TTC549 (cell line): ENCODE measurements around the gene HOXD1.

Experiments
- FAIRE-seq: peaks from 2 replicates; lab custom pipeline; 2012; peaks lifted over from hg19 to GRCh38; lab: Jason Lieb, UNC

The HOXD1 gene

DNA sequence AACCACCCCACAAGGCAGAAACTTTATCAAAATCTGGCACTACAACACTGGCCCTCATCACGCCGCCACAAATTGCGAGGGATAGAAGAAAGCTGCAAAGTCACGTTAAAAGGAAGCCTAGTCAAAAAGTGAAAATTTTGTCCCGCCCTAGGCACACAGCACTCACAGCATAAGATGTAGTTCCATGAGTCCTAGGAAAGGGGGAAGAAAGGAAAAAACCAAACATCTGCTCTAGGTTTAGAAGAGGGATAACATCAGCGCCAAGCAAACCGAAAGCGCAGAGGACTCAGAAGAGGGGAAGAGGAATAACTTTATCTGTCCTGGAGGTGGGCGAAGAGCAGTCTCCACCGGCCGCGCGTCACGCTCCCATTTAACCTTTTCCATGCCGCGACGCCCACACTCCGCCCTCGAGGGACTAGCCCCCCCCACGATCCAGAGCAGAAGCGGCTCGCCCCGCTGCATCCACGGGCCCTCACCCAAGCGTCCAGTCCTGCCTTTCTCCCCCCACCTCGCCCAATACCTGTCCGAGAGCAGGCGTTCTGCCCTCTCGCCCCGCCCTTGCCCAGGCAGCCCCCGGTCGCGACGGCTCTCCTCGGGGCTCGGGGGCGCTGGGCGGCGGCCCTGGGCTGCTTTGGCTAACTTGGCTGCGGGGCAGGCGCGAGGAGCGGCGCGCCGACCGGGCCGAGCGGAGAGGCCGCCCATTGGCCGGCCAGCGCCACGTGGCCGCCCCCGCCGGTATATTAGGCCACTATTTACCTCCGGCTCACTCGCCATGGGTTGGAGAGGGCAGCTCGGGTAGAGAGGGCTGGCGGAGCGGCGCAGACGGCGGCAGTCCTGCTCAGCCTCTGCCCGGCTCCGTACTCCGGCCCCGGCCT, at the start of gene HOXD1:
TSS of gene HOXD1 (plus strand) at position 770 of the 875 bp plus-strand sequence. CDS start 134 bp downstream, outside the sequence.
- no peak for FAIRE-seq

DNA sequence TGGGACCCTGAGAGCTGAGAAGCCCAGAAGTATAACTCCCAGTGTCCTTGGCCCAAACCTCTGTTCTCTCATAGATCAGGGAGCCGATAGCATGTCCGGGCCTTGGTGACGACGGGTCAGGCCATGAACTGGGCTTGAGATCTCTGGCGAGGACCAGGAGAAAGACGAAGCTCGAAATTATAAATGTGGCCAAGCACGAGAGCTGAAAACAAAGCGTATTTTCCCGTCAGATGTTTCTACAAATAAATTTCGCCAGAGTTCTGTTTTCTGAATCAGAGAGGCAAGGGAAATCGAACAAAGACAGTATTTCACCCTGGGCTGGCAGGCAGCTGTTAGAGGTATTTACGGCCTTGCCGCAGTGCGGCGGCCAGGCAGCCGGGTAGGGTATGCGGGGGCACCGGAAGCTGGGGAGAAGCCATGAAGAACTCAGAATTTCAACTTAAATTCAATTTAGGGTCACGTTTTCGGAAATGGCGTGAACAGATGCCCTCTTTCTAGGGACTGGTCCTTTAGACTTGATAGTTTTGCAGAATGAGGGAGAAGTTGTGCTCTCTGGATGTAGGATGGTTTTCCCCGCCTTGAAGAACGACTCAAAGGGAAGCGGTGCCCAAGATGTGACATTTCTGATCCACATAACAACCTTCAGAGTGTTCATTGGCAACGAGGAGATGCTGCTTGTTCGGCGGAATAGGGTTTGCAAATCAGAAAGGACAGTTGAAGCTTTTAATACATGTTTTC, 49.4 kb upstream of the HOXD1 start:
- FAIRE-seq = no peak

DNA sequence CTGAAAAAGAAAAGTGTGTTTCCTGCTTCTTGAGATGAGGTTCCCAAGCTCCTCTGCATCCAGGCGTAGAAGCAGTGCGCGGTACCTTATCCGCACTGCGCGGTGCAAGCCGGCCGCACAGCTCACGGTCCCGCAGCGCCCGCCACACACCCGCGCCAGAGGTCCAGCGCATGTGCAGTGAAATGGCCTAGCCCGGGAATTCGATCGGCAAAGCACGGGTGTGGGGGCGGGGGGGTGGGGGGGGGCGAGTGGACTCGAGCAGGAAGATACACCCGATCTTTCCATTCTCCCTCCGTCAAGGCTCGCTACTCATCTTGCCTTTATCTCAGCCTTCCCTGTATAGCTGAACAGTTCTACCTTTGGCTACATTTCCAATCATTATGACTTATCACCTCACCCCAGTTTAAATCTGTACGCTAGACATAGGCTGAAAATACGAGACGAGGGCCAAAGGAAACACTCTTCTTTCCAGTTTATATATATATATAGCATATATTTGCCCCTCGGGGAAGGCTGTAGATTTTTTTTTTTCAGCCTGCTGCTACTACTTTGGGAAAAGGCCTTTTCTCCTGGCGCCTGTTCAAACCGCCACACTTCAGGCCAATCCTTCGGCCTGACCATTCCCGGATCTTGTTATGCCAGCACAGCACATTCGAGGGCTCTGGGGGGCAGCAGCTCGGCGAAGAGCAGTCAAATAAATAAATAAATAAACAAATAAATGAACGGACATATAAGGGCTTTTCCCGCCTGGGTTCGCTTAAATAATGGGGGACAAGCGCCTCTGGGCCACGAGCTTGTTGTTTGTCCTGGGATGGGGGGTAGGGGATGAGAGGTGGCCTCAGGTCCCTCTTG, 48.6 kb upstream of the HOXD1 start:
- FAIRE-seq = no peak

DNA sequence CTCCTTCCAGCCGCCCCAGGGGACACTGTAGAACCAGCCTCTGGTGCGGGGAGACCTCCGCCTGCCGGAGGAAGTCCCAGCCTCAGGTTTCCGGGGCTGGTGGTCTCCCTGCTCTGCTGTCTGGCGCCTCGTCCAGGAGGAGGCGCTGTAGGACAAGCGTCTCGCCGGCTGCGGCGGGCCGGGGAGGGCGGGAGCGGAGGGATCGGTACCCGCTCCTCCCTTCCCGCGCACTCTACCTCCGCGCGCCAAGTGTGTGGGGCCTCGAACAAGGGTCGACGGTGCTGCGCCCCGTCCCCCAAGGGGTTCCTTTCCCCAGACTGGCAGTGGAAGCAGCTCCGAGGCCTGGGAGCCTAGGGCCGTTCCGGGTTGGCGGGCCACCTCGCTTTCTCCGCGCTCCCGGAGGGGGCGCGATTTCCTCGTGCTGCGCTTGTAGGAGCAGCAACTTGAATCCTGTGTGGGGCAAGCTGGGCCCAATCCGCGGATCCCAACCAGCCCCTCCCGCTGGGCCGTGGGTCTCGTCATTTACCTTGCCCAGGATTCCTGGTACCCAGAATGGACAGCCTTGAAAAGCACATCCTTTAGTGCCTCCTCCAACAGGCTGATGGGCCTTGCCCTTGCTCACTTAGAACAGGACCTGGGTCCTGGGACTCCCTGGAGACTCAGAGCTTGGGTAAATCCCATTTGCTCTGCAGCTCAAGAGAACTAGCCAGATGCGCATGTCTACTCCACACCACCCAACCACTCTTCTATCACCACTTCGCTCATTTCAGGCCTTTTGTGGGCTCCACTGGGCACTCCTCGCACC, 47.8 kb upstream of the HOXD1 start:
- no peak for FAIRE-seq

DNA sequence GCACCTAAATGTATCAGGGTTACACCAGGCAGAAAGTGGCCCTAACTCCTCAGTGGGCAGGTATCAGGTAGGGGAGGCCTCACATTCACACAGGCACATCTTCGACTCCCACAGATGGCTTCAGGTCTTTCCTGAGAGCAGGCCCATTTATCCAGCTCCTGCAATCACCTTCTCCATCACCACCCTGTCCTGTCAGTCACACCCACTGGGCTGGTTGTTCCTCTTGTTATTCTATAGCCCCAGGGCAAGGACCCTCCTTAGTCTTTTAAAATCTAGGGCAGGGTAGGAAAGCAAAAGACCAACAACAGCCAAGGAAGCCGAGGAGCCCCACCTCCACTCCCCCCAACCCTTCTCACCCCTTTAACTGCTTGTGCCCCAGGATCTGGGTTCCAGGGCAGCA, 46.2 kb upstream of the HOXD1 start:
- FAIRE-seq = no peak

DNA sequence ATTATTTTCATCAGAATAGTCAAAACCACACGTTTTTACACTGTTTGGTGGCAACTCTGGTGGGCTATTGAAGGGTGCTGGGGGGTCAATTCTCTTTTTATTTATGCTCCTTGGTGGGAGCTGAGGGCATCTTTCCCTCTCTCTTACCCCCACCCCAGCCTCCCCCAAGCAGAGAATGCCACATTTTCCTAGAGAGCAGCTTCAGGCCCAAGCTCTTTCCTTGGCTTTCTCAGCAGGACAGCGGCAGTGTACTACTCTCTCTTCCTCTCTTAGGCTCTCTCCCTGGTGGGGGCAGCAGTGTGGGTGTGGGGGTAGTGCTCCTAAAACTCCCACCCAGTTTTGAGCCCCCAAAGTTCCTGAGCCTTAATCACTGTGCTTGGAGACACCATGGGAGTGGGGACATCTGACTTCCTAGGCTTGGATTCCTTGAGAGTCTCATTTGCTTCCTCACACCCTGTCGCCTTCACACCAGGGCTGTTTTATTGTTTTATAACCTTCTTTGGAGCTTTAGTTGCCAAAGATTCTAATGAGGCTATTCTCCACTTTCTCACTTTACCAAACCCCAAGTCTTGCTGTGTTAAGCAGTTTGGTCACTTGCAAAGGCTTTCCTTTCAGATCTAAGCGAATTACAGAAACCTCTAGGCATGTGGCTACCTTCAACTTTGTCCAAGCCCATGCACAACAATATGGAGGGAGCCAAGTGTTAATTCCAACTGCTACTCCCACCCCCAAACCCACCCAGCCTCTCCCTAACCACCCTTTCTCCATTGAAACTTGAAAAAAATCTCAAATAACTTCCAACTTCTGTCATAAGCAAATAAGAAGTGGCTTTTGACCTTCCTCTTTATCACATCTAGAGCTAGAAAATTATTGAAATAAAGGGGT, 43.1 kb upstream of the HOXD1 start:
- no peak for FAIRE-seq

DNA sequence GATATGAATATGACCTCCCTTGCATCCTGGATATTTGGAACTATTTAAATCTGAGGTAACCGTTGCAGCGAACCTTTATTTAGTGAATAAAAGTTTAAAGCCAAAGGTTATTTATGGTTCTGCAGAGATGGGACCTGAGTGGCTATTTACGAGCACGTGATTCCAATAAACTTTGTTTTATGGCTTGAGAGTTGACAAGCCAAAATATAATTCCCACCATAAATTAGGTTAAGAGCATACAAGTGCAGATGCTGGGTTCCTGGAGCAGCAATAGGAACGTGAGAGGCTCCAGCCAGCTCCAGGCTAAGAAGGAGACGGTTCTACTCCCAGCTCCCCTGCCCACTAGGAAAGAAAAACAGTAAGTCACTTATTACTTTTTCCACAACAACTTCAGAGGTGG, 42.4 kb upstream of the HOXD1 start:
- no peak for FAIRE-seq

DNA sequence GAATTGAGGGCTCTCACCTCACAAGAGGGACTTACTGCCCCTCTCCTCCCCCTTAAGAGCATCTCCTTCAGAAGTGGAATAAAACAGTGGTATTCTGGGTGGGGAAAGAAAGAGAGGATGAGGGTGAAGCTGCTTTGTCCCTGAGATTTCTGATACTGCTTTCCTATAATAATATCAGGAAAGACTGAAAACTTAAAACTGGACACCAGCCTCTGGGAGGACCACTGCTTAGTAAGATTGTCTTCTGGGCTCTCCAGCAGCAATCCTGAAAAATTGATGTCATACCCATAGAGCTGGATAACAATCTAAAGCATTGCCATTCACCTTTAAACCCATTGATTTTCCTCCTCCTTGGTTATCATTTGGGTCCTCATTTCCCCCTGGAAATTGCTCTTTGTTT, 41.8 kb upstream of the HOXD1 start:
- FAIRE-seq = no peak

DNA sequence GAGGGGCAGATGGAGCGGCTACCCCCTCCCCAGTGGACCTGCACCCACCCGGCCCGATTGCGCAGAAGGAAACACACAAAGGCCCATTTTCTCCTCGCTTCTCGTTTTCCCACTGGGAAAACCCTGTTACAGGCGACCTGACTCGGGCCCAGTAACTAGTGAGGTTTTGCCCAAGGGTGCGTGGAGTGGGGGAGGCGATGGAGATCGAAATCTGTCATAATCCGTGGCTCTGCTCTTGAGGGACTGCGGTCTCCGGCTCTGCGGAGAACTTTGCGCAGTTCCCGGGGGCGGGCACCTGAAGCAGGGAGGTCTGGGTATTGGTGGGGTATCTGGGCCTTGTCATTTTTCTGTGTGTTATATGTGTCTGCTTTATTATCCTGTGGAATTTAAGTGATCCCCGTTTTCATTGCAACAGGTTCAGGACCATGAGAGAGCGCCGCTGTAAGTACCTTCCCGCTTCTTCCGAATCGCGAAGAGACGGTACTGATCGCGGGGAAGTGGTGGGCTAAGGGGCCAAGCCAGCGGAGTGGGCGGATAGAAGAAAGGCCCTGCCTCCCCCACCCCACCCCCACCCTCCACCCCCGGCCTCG, 41.2 kb upstream of the HOXD1 start:
- FAIRE-seq = no peak

DNA sequence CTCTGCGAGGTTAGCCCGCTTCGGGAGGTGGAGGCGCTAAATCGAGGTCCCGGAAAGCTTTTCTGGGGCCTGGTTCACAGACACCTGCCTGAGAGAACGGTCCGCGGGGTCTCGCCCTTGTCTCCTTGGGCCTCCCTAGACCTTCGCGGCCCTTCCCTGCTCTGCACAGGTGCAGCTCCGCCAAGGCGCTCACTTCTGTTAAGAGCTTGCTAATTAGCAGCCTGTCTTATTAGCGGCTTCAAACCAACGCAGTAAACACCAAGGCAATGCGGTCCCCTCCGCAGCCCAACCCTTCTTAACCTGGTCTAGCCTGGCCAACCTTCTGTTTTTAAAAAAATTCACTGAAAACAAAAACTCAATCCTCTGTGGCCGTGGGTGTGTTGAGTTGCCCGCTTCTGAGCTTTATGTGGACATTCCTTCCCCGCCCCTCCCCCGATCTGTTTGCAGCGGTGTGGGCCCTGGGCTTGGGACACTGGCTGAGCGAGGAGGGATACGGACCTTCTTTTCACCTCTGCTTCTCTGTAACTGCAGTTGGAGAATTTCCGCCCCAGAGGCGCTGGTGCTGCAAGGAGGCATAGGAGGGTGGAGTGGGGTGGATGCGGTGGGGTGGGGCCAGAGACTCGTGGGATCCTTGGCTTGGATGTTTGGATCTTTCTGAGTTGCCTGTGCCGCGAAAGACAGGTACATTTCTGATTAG, 40.5 kb upstream of the HOXD1 start:
- no peak for FAIRE-seq

DNA sequence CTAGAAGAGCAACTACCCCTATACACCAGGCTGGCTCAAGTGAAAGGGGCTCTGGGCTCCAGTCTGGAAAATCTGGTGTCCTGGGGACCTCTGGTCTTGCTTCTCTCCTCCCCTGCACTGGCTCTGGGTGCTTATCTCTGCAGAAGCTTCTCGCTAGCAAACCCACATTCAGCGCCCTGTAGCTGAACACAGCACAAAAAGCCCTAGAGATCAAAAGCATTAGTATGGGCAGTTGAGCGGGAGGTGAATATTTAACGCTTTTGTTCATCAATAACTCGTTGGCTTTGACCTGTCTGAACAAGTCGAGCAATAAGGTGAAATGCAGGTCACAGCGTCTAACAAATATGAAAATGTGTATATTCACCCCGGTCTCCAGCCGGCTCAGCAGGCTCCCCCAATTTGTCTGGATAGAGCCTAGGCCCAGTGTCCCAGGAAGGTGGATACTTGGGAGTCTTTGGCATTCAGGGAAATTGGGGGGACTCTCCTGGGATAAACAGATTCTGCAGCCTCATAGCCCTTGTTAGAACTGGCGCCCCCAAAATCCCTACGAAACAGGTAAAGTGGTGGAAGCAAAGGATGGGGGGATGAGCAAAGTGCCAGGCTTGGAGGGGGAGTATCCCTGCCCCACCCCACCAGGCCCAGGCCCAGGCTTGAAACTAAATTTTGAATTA, 39.6 kb upstream of the HOXD1 start:
- no peak for FAIRE-seq

DNA sequence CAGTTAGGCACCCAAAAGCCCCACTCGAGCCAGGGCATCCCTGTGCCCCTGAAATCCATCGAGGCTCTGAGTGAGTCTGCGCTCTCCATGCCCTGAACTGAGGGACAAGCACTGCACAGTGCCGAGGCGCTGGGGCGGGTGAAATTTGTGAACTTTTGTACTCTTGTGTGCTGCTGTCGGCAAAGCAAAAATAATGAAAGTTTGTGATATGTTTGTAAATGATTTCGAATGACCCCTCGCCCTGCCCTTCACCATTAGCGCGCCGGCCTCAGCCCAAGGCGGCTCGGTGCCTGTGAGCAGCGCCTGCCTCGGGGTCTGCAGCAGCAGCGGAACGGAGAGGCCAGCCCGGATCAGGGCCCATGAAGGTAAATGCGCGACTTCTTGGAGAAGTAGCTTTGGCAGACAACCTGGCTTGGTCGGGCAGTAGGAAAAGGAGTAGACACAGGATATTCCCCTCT, 39.0 kb upstream of the HOXD1 start:
- no peak for FAIRE-seq

DNA sequence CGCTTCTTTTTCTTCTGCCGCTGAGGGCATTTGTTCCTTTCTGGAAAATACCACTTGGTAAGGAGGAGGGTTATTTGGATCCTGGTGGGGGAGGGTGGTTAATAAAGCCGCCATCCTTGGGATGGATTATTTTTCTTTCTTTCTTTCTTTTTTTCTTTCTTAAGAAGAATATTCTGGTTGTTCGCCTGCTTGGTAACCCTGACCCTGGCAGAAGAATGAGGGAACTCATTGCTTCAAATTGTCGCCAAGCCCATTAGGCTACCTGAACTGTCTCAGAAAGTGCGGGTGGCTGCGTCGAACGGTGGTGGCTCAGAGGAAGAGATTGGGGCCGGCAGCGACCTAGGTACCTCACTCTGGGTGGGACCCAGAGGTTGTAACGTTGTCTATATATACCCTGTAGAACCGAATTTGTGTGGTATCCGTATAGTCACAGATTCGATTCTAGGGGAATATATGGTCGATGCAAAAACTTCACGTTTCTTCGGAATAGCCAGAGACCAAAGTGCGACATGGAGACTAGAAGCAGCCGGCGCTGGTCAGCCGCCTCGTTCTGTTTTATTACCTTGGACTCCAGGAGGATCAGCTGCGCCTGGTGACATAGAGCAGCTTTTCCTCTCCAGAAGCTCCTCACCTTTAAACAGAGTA, 38.4 kb upstream of the HOXD1 start:
- no peak for FAIRE-seq

DNA sequence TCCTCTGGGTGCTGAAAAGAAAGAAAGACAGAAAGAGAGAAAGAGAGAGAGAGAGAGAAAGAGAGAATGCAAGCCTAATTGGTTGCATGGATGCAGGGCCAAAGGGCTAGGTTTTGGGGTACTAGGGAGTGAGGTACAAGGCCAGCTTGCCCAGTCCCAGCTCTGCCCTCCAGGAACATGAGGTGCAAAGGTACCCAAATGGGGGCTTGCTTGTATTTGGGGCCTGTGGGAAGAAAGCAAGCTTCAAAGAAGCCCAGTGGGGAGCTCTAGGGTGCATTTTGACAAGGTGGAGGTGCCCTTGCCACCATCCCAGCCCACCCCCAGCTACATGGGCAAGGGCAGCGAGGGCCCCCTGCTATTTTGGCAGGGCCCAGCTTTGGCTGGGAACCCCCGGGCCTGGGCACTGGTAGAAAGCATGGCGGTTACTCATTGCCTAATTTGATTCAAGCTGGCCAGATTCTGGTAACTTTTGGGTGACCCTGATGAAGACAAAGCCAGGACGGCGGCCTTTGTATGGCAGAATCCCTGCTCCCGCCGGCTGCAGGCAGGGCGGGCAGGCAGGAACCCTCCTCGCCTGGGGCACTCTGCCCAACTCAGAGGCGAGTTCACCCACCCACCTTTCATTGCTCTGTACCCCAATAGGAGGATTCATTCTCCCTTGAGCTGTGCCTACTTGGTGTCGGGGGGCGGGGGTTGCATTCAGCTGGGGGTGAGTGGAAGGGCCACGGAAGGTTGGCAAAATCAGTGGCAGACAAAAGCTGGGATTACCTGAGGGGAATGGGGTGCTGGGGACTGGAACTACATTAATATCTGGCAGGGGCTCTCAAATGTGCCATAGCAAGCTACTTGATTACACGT, 37.7 kb upstream of the HOXD1 start:
- no peak for FAIRE-seq

DNA sequence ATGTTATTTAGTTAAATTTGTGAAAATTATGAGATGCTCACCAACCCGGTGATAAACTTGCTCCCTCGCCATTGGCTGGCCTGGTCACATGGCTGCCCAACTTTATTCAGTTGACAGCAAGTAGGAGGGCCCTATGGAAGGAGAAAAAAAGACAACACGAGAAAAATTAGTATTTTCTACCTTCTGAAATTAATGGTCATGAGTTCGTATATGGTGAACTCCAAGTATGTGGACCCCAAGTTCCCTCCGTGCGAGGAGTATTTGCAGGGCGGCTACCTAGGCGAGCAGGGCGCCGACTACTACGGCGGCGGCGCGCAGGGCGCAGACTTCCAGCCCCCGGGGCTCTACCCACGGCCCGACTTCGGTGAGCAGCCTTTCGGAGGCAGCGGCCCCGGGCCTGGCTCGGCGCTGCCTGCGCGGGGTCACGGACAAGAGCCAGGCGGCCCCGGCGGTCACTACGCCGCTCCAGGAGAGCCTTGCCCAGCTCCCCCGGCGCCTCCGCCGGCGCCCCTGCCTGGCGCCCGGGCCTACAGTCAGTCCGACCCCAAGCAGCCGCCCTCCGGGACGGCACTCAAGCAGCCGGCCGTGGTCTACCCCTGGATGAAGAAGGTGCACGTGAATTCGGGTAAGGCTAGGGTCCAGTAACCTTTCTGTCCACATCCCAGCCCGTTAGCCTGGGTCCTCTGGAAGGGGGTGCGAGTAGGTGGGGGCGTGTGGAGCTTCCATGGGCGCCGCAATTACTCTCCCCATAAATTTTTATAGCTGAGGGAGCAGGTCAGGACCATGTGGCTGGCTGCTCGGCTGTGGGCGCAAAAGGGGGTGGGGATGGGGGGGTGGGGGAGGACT, 36.8 kb upstream of the HOXD1 start, which contains the start of gene HOXD4:
TSS of gene HOXD4 (plus strand) at position 109 of the 846 bp plus-strand sequence. CDS start at position 193, 84 bp downstream.
- FAIRE-seq = no peak
